A673 (cell line): ENCODE data around the gene ARSI. TPM values are rescaled to one million over a fixed set of nuclear protein-coding genes. Genes with fewer than 3 reads are reported as not detected.

Source experiments
- BruUV-seq: library from RNA; stranded (reverse); fragments of 400-500 nt; replicated peaks from 2 replicates; lab custom pipeline; 2021; lab: Mats Ljungman, UMichigan
- CTCF ChIA-PET: fragments of 300-600 bp; sonication (Branson Sonifier 250); formaldehyde crosslinking; loops from one replicate; lab custom pipeline; 2022; ENCODE audit warnings: antibody characterized with exemption; lab: Charles Lee
- POLR2A ChIA-PET: fragments of 300-600 bp; sonication (Branson Sonifier 250); formaldehyde crosslinking; loops from one replicate; lab custom pipeline; 2022; ENCODE audit warnings: antibody characterized with exemption; ENCODE audit not compliant: low non-redundant PET; lab: Charles Lee
- DNase-seq: peaks from one replicate; pipeline ENCODE4 v3.0.0-alpha.2; 2015; ENCODE audit warnings: low spot score
- H3K27ac ChIP-seq: fragments of 200-600 bp; sonication (generic); 2 replicates; pipeline ENCODE4 v1.5.1; 2016; ENCODE audit warnings: mixed run types, low read depth, mild to moderate bottlenecking, mixed read lengths, antibody characterized with exemption, low read length; ENCODE audit not compliant: poor library complexity, severe bottlenecking
- H3K27me3 ChIP-seq: fragments of 200-600 bp; sonication (generic); replicated peaks from 2 replicates; pipeline ENCODE4 v1.6.1; 2017; ENCODE audit warnings: mixed run types, low read depth, mild to moderate bottlenecking, mixed read lengths, antibody characterized with exemption, low read length; ENCODE audit not compliant: insufficient read depth, poor library complexity
- H3K36me3 ChIP-seq: fragments of 200-600 bp; sonication (generic); 2 replicates; pipeline ENCODE4 v1.6.1; 2016; ENCODE audit warnings: mixed run types, mild to moderate bottlenecking, mixed read lengths, antibody characterized with exemption, low read length; ENCODE audit not compliant: insufficient read depth, poor library complexity, severe bottlenecking
- H3K4me1 ChIP-seq: fragments of 200-600 bp; sonication (generic); 2 replicates; pipeline ENCODE4 v1.6.1; 2017; ENCODE audit warnings: mixed run types, mild to moderate bottlenecking, mixed read lengths, antibody characterized with exemption, low read length; ENCODE audit not compliant: insufficient read depth, poor library complexity, severe bottlenecking
- H3K4me3 ChIP-seq: fragments of 200-600 bp; sonication (generic); 2 replicates; pipeline ENCODE4 v1.5.1; 2016; ENCODE audit warnings: low read depth, mixed run types, mild to moderate bottlenecking, mixed read lengths, low read length; ENCODE audit not compliant: poor library complexity, severe bottlenecking
- H3K9me3 ChIP-seq: fragments of 200-600 bp; sonication (generic); 2 replicates; pipeline ENCODE4 v1.6.1; 2016; ENCODE audit warnings: mixed run types, low read depth, mild to moderate bottlenecking, mixed read lengths, antibody characterized with exemption, low read length; ENCODE audit not compliant: poor library complexity, severe bottlenecking
- EZH2 ChIP-seq: fragments of 200-600 bp; sonication (generic); IDR thresholded peaks from 2 replicates; pipeline ENCODE4 v1.6.1; 2017; ENCODE audit warnings: borderline replicate concordance, low read depth, mild to moderate bottlenecking, mixed read lengths, antibody characterized with exemption, low read length; ENCODE audit not compliant: poor library complexity, severe bottlenecking
- intact Hi-C: fragments of 100-400 bp; cut with micrococcal nuclease; formaldehyde crosslinking; loops from one replicate; pipeline ENCODE4 v1.10.0; 2022; ENCODE audit not compliant: unreplicated experiment
- total RNA-seq: library from RNA; stranded (reverse); gene quantifications from 2 replicates; pipeline ENCODE4 v1.2.3, GENCODE V29; 2021
- TF ChIP-seq, protein P1 (sequence below): fragments of 300-800, 200-600 bp; sonication (generic); conservative IDR thresholded peaks from 2 replicates; pipeline ENCODE4 v1.5.1; 2017; ENCODE audit warnings: low read depth, mild to moderate bottlenecking, antibody characterized with exemption, low read length, moderate library complexity, mixed read lengths

Gene ARSI
- total RNA-seq, 1 experiment from 2014 or later: 0.30 TPM

DNA sequence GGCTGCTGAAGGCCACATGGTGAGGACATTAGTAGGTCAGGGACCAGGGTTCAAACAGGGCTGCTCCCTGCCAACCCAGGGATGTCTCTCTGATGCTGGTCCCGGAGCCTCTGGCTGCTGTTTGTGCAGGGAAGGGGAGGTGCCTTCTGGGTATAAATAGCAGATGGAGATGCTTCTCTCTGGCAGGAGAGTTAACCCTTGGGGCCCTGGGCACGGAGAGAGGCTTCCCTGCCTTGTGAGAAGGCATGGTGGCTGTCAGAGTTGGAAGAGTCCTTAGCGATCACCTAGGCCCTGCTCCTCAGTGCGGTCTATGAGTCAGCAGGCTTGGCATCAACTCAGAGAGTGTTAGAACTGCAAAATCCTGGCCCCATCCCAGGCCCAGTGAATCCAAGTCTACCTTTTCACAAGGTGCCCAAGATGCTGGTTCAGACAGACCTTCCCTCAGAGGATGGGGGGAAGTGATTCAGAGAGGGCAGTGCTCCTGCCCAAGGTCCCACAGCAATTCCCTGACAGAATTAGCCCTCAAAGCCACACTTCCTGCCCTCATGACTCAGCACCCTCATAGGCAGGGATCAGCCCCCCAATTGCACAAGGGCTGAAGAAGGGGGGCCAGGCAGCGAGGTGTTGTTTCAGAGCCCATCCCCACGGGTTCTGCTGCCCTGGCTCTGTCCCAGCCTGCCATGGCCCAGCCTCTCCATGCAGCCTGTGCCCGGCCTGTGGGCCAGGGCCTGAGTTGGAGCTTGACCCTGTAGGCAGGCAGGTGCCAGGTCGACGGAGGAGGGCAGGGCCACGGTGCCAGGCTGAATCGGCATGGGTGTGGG, 38.7 kb downstream of the ARSI start:
- Histone ChIP-seq H3K9me3 (no peaks in the 10 kb centered on the region), H3K27me3 (no peaks in the 10 kb centered on the region), H3K36me3 (no peaks in the 10 kb centered on the region), H3K4me3 (no peak overlapping the region), H3K27ac (no peak overlapping the region), H3K4me1 (peaks cover 10% of the 10 kb centered on the region)
- CTCF ChIA-PET: no interaction called here
- DNase-seq: peak; percentile 32
- no TSS peak for BruUV-seq
- intact Hi-C loops: no loop called here
- no peak for TF ChIP-seq EZH2
- TF ChIP-seq, protein P1, sequence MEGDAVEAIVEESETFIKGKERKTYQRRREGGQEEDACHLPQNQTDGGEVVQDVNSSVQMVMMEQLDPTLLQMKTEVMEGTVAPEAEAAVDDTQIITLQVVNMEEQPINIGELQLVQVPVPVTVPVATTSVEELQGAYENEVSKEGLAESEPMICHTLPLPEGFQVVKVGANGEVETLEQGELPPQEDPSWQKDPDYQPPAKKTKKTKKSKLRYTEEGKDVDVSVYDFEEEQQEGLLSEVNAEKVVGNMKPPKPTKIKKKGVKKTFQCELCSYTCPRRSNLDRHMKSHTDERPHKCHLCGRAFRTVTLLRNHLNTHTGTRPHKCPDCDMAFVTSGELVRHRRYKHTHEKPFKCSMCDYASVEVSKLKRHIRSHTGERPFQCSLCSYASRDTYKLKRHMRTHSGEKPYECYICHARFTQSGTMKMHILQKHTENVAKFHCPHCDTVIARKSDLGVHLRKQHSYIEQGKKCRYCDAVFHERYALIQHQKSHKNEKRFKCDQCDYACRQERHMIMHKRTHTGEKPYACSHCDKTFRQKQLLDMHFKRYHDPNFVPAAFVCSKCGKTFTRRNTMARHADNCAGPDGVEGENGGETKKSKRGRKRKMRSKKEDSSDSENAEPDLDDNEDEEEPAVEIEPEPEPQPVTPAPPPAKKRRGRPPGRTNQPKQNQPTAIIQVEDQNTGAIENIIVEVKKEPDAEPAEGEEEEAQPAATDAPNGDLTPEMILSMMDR: no peak
- POLR2A ChIA-PET: interaction anchor here (0.6 kb wide), 1 partner anchor 1017 kb away, joined by 3 read pairs; no protein-coding TSS in a partner anchor

- intact Hi-C loops: no loop called here
- Histone ChIP-seq H3K27ac (no peak overlapping the region), H3K4me3 (no peak overlapping the region), H3K9me3 (no peaks in the 10 kb centered on the region), H3K4me1 (peaks cover 10% of the 10 kb centered on the region), H3K36me3 (no peaks in the 10 kb centered on the region), H3K27me3 (no peaks in the 10 kb centered on the region)
- TF ChIP-seq, protein P1: no peak
- TF ChIP-seq EZH2: no peak
- CTCF ChIA-PET: no interaction called here
- POLR2A ChIA-PET: no interaction called here
- BruUV-seq: no TSS peak
- DNase-seq: no peak
These were observed 39.3 kb downstream of the ARSI start for GRCh38 chr5:150263375-150263775.

DNA sequence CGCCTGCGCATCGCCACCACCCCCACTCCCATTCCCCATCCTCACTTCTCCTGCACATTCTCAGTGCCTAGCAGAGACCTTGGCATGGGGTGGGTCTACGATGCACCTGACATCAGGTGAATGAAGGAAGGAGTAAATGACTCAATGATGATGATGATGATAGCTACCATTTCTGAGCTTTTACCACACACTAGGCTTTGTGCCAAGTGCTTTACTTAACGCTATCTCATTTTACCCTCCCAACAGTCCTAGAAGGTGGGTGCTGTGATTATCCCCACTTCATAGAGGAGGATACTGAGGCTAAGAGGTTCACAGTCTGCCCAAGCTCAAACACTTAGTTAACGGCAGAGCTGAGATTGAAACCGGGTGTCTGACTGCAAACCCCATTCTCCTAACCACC, 40.2 kb downstream of the ARSI start:
- H3K27ac ChIP-seq: no peak overlapping the region
- TF ChIP-seq, protein P1: no peak
- TF ChIP-seq EZH2: no peak
- intact Hi-C loops: no loop called here
- H3K4me3 ChIP-seq: no peak overlapping the region
- peaks cover 10% of the 10 kb centered on the region for H3K4me1 ChIP-seq
- H3K36me3 ChIP-seq: no peaks in the 10 kb centered on the region
- no peaks in the 10 kb centered on the region for H3K9me3 ChIP-seq
- DNase-seq: no peak
- no peaks in the 10 kb centered on the region for H3K27me3 ChIP-seq
- ChIA-PET CTCF (no interaction called here), POLR2A (no interaction called here)
- BruUV-seq: no TSS peak
